ENCODE data around the gene GALT. TPM values are rescaled to one million over a fixed set of nuclear protein-coding genes. Genes with fewer than 3 reads are reported as not detected.

The GALT gene
- total and polyA plus RNA-seq, 2 of the 13 experiments (the other 11 are each of a cell fraction or from before 2014, with no cell fraction given), result 40.4 to 46.3 TPM

GRCh38 chr9:34620061-34620994 lies 26.1 kb upstream of the GALT start, which contains the start of gene DCTN3 (continued):
- no peak for TF ChIP-seq ELK4 (CRISPR knock-in tag; IDR thresholded peaks at IDR 0.05; ENCODE audit: borderline replicate concordance)
- TF ChIP-seq ZFYVE20 (CRISPR knock-in tag; IDR thresholded peaks at IDR 0.05; ENCODE audit: borderline replicate concordance, low read depth), result no peak
- no peak for TF ChIP-seq NFKB2 (CRISPR knock-in tag; IDR thresholded peaks at IDR 0.05; ENCODE audit: borderline replicate concordance)
- no peak for TF ChIP-seq CREBL2 (CRISPR knock-in tag; IDR thresholded peaks at IDR 0.05; ENCODE audit: borderline replicate concordance)
- TF ChIP-seq ZNF776 (CRISPR knock-in tag; IDR thresholded peaks at IDR 0.05), result no peak
- no peak for TF ChIP-seq ZMYM2 (CRISPR knock-in tag; IDR thresholded peaks at IDR 0.05)
- no peak for TF ChIP-seq MATR3 (CRISPR knock-in tag; IDR thresholded peaks at IDR 0.05)
- TF ChIP-seq TBX2 (CRISPR knock-in tag; IDR thresholded peaks at IDR 0.05; ENCODE audit: borderline replicate concordance), result peak; percentile 39
- TF ChIP-seq ZEB1 (IDR thresholded peaks at IDR 0.05; ENCODE audit: insufficient replicate concordance, low read depth), result no peak
- TF ChIP-seq SCMH1 (CRISPR knock-in tag; IDR thresholded peaks at IDR 0.05; ENCODE audit: borderline replicate concordance), result no peak
- peak; percentile 42; the same call in 1 of the 2 replicates for TF ChIP-seq TFDP1 (CRISPR knock-in tag; IDR thresholded peaks at IDR 0.05; ENCODE audit: borderline replicate concordance)
- TF ChIP-seq IRF1 (CRISPR knock-in tag; IDR thresholded peaks at IDR 0.05; ENCODE audit: low read depth), result no peak
- TF ChIP-seq ZNF253 (CRISPR knock-in tag; IDR thresholded peaks at IDR 0.05; ENCODE audit: borderline replicate concordance), result no peak
- TF ChIP-seq NFE2L2 (IDR thresholded peaks at IDR 0.05; ENCODE audit: low read length), result no peak
- TF ChIP-seq ZFAT (CRISPR knock-in tag; conservative IDR thresholded peaks at IDR 0.05), result no peak
- TF ChIP-seq PHF20 (CRISPR knock-in tag; IDR thresholded peaks at IDR 0.05), result peak; percentile 81
- no peak for TF ChIP-seq HNRNPUL1 (IDR thresholded peaks at IDR 0.05; ENCODE audit: low read depth, low read length)
- no peak for TF ChIP-seq SP140L (CRISPR knock-in tag; IDR thresholded peaks at IDR 0.05; ENCODE audit: borderline replicate concordance)
- no peak for TF ChIP-seq ZNF549 (CRISPR knock-in tag; IDR thresholded peaks at IDR 0.05)
- TF ChIP-seq RXRB (CRISPR knock-in tag; IDR thresholded peaks at IDR 0.05; ENCODE audit: borderline replicate concordance), result no peak
- no peak for TF ChIP-seq ZNF569 (CRISPR knock-in tag; IDR thresholded peaks at IDR 0.05; ENCODE audit: borderline replicate concordance)
- no peak for TF ChIP-seq ZNF510 (CRISPR knock-in tag; IDR thresholded peaks at IDR 0.05; ENCODE audit: low read depth)
- 0 out of 2 replicates have a peak, but pooled peaks have one; percentile 14 for TF ChIP-seq ZNF333 (CRISPR knock-in tag; IDR thresholded peaks at IDR 0.05; ENCODE audit: borderline replicate concordance)
- no peak for TF ChIP-seq DDIT3 (CRISPR knock-in tag; IDR thresholded peaks at IDR 0.05)

All from HepG2 (cell line).